Stimulated activated CD8-positive, alpha-beta memory T cell treated with anti-CD3 and anti-CD28 coated beads, Interleukin-15, amount 100 ng/mL, for 4 hours (primary cell): ENCODE results near the gene CRIP2.

Source experiments
- DNase-seq, 2 donors: peaks; one replicate each; pipeline ENCODE4 v3.0.0-alpha.2; 2020; ENCODE audit warnings: low read depth in 2 of 2

The CRIP2 gene

DNA sequence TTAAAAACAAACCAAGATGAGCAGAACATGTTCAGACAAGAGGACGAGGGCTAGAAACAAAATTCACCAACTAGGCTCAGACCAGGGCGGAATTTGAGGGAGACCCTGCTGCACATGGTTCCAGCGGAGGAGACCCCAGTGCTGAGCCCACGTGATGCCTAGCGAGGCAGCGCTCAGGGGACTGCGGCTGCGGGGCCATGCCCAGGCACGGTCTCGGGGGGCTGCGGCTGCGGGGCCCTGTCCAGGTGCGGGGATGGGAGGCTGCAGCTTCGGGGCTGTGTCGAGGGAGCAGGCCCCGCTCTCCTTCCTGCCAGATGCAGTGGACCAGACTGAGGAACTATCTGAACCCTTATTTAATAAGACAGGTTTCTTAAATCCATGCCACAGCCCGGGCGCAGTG lies 12.7 kb upstream of the CRIP2 start:
- DNase-seq, result no peak

DNA sequence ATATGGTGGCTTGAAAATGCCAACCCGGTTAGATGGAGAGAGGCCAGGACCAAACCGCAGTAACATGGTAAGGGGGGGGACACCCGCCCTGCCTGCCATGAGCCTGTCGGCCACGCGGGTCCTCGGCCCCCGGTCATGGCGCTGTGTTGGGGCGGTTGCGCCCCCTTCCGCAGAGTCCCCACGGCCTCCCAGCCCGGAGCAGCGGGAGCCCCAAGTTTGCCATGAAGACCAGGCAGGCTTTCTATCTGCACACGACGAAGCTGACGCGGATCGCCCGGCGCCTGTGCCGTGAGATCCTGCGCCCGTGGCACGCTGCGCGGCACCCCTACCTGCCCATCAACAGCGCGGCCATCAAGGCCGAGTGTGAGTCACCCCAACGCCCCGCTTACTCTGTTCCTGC lies 10.1 kb upstream of the CRIP2 start:
- DNase-seq, result no peak

DNA sequence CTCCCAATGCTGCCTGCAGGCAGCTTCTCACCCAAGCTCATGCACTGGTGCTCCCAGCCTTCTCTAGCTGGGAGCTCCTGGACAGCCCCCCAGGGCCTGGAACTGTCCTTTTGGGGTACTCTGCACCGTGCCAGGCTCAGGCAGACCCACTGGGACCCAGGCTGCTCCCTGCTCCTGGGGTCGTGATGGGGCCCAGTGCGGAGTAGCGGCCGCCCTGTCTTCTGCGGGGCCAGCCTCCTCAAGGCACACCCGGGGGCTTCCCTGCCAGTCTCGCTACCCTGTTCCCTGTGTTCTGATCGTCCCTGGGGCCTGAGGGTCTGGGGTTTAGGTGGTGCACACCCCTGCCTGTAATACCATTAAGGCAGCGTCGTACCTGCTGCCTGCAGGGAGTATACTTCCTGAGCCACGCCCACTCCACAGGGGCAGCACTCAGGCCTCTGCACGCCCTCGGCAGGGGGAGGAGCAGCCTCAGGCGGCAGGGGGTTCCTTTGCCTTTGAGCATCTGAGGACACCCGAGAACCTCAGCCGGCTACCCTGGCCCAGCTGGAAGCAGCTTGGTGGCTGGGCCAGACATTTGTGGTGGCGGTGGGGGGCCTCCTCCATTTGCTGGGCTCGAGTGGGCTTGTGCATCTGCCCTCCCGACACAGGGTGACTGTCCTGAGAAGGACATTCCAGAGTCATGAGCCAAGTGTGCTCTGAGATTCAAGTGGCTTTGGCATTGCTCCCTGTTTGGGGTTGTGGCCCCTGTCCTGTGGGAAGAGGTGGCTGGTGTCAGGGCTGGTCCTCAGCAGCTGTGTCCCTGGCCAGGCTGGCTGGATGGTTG lies 9.2 kb upstream of the CRIP2 start:
- DNase-seq, result no peak

DNA sequence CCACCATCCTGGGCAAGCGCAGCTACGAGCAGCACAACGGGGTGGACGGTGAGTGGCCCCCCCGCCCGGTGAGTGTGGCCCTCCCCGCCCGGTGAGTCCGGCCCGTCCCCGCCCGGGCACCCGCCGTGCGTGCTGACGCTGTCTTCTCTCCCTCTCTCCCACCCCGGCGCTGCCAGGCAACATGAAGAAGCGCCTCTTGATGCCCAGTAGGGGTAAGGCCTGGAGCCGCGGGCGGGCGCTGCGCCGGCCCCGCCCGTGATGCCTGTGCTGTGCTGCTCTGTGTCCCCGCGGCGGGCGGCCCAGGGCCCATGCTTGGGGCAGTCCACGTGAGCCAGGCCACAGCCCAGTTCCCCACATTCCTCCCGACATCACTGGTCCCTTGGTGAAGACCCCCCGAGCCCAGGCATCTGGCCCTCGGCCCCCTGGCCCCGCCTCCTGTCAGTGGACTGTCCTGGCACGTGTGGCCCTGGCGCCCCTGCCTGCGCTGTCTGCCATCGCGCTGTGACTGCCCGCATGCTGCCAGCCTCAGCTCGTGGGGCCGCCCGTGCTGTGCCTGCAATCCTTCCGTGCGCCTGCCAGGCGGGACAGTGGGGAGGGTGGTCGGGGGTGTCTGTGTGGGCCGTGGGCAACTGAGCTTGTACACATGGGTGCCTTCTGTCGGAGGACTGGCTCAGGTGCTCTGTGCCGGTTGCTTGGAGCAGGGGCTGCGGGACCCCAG lies 7.9 kb upstream of the CRIP2 start:
- no peak for DNase-seq

DNA sequence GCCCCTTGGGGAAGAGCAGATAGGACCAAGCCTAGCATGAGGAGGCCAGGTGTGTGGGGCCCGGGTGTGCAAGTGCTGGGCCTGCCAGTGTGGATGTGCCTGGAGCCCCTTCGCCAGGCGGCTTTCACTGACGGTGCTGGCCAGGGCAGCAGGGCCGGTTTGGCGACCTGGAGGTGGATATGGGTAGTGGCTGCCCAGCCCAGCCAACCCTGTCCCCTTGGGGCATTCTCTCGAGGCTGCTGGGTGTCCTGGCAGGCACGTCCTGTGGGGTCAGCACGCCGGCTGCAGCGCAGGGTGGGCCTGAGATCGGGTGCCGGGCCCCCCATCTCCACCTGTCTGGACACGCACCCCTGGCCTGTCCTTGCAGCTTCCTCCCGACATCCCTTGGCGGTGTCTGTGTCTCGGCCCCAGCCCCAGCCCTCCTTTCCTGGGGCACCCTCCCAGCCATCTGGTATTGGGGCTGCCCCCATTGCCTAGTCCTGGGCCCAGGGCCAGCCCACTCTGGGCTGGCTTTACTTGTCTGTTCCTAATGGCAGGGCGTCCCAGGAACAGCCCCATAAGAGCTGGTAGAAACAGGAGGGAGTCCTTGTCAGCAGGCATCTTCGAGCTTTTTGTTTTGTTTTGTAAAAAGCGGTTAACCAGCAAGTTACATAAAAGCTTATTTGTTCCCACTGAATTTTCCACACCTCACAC lies 7.2 kb upstream of the CRIP2 start:
- DNase-seq, result no peak

DNA sequence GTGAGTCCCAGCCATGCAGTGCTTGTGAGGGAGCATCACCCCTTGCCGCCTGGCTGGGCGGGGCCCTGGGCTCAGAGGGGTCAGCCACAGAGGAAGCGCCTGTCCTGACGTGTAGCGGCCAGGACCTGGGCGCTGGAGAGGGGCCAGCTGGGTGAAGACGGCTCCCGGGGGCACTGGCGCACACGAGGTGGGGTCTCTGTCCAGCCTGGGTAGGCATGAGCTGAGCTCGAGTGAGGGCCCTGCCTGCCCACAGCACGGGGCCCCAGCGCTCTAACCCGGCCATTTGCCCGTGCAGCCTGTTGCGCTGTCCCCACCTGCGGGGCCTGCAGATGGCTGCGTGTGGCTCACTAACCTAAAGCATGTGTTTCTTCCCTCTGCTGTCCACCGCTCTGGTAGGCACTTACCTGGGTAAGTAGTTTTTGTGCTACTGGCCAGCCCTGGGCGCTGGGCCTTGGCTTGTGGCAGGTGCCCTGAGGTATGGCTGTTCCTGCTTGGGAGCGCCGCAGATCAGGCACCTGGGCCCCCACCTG lies 6.6 kb upstream of the CRIP2 start:
- no peak for DNase-seq

DNA sequence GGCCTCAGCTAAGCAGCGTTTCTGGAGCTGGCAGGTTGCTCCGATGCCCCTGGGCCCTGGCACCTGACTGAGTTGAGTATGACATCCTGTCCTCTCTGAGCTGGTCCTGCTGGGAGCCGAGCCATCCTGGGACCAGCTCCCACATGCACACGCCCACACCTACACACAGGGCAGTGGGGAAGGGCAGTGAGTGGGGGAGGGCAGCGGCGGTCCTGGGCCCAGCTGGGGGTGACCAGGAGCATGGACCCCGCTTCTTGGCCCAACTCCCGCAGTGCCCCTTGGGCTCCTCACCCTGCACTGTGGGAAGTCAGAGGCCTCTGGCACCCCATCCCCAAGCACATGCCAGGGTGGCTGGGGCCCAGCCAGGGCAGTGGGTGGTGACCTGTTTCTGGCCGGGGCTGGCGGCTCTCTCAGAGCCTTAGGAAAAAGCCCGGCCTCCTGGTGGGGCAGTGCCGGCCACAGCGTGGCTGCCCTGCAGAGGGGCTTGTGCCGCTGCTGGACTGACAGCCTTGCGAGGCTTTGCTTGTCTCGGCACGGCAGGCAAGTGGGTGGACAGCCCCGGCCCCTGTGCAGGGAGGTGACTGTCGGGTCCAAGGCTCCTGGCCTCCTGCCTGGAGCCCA lies 5.9 kb upstream of the CRIP2 start:
- no peak for DNase-seq

DNA sequence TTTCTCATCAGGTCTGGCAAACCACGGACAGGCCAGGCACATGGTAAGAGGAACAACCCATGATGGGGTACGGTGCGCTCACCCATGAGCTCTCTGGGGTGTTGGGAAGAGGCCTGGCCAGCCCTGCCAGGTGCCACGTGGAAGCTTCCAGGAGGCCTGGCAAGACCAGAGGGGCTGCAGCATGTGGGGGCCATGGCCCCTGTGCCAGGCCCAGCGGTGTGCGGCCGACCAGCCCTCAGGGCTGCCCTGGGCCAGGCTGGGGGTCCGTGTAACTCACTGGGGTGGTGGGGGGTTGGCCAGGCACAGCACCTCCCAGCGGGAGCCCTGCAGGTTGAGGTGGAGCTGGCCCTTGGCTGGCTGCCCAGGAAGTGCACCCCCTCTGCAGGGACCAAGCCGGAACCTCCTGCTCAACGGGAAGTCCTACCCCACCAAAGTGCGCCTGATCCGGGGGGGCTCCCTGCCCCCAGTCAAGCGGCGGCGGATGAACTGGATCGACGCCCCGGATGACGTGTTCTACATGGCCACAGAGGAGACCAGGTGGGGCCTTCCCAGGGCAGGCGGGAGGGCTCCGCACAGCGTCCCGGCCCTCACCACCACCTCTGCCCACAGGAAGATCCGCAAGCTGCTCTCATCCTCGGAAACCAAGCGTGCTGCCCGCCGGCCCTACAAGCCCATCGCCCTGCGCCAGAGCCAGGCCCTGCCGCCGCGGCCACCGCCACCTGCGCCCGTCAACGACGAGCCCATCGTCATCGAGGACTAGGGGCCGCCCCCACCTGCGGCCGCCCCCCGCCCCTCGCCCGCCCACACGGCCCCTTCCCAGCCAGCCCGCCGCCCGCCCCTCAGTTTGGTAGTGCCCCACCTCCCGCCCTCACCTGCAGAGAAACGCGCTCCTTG lies 4.9 kb upstream of the CRIP2 start:
- no peak for DNase-seq

DNA sequence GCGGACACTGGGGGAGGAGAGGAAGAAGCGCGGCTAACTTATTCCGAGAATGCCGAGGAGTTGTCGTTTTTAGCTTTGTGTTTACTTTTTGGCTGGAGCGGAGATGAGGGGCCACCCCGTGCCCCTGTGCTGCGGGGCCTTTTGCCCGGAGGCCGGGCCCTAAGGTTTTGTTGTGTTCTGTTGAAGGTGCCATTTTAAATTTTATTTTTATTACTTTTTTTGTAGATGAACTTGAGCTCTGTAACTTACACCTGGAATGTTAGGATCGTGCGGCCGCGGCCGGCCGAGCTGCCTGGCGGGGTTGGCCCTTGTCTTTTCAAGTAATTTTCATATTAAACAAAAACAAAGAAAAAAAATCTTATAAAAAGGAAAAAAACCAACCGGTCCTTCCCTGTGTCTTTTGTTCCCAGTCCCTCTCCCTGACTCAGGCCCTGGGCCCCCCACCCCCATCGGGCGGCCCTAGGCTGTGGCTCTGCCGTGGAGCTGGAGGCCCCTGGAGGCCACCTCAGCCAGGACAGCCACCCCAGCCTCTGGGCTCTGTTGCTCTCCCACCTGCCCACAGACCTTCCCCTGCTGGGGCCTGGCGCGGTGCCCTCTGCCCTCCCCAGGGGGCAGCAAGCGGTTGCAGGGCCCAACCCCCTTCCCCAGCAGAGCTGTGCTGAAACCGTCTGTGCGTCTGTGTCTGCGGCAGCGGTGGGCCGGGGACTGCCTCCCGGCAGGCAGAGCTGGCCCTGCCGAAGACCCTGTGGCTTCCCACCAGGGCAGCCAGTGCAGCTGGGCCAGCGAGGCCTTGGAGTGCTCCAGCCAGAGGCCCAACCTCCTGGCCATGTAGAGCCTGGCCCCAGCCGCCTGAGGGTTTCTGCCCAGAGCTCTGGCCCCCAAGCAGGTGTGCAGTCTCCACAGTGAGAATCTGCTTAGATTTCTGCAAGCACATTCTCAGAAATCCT lies 4.0 kb upstream of the CRIP2 start:
- DNase-seq, result no peak

DNA sequence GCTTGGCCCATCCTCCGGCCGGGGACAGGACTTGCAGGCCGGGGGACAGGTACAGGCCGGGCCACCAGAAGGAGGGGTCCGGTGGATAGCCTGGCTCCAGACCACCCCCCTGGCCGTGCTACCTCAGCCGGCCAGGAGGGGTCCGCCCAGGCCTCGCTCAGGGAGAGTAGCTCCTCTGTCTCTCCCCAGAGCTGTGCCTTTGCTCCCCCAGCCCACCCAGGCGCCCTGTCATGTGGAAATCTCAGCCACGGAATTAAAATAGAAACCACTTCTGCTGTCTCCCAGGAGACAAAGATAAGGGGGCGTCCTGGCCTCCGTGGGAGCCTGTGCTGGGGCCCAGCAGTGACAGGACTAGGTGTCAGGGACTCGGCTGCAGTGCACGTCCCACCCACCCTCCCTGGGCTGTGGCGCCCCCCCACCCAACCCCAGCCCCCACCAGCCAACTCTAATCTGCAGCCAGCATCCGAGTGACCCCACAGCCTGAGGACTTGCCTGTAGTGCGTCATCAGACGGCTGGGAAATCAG lies 3.3 kb upstream of the CRIP2 start:
- DNase-seq, result no peak

DNA sequence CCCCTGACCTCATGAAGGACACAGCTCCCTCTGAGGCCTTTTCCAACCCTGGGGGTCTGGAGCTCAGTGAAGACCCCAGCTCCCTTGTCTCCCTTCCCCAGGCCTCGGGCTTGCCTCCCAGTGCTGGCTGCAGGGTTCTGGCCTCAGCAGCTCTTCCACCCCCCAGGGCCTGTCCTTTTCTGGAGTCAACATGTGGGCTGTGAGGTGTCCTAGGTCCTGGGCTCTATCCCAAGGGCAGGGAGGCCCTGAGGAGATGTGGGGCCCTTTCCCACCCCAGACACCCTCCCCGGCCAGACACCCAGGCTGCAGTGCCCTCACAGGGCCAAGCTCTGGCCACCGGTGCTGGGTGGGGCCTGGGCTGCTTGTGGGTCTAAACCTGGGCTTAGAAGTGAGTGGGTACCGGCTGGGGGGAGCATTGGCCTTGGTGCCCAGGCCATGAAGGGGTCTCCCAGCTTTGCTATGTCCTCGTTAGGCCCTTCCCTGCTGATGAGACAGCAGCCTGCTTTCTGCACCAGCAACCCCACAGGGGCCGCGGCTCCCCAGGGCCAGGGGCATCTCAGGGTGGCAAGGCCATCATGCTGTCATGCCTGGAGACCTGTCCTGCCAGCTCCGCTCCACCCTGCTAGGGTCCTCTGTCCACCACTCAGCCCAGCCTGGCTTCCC lies 2.7 kb upstream of the CRIP2 start:
- no peak for DNase-seq

DNA sequence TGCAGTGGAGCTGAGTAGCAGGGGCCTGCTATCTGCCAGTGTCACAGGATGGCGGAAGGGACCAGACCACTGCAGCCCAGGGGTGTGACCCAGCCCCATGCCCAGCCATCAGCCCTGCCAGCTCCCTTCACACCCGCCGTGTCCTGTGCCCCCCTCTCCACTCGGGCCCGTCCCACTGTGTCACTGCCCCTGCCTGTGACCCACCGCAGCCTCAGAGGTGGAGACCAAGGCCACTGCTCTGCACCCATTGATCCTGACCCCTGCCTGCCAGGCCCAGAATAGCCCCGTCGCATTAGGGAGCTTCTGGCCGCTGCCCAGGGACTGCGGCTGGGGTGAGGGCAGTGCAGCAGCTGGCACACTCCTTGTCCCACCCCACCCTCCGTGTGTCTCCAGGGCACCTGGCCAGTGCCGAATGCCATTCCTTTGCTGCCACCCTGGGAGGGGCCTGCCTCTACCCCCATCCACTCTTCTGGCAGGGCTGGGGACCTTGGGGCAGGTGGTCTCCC lies 2.1 kb upstream of the CRIP2 start:
- no peak for DNase-seq

DNA sequence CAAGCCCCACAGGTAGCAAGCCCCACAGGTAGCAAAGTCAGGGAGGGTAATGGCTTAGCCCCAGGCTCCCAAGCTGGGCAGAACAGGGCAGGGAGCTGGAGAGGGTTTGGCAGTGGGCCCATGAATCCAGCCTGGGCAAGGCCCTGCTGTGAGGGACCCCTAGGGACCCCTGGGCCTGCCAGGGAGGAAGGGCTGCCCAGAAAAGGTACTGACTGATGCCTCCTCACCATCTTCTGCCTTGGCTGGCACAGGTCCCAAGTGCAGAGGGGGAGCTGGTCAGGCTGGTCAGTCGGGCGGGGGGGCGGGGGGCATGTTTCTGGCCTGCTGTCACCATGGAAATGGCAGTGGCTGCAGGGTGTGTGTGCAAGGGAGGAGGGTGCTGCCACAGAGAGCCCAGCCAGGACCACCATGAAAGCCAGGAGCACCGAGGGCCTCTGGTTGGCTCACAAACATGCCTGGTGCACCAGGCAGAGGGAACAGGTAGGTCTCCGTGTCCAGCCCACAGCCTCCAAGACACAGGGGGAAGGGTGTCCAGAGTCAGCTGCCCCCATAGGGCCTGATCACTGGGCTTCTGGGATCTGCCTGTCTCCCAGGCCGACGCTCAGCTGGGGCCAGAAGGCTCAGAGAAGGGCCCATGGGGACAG lies 1.5 kb upstream of the CRIP2 start:
- DNase-seq, result no peak

DNA sequence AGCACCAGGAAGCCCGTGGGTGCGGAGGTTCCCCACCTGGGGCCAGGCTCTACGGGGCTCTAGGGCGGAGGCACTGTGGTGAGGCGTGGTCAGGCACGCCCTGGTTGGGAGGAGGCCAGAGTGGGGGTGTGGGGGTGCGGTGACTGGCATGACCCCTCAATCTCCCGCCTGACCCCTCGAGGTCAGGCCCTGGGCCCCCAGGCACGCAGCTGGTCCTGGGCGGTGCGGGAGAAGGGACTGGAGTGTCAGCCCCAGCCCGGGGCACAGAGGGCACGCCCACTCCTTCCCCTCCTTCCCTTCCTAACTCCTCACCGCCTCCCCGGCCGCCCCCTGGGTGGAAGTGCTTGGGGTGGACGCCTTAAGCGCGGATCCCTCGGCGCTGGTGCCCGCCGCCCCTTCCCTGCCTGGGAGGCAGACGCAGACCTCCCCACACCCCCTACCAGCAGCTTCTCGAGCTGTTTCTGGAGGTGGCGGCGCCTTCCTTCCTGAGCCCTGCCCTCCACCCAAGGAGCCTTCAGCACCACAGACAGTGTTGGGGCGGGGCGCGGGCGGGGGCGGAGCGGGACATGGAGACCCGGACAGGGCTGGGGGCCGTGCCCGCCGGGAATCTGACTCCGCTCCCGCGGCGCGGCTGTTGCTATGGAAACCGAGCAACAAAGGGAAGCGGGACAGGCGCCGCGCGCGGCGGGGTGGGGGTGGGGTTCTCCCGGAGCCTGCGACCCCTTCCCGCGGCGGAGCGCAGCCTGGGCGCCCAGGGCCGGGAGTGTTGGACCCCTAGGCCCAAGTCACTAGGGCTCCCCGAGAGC lies 741 bp upstream of the CRIP2 start:
- DNase-seq, result no peak

DNA sequence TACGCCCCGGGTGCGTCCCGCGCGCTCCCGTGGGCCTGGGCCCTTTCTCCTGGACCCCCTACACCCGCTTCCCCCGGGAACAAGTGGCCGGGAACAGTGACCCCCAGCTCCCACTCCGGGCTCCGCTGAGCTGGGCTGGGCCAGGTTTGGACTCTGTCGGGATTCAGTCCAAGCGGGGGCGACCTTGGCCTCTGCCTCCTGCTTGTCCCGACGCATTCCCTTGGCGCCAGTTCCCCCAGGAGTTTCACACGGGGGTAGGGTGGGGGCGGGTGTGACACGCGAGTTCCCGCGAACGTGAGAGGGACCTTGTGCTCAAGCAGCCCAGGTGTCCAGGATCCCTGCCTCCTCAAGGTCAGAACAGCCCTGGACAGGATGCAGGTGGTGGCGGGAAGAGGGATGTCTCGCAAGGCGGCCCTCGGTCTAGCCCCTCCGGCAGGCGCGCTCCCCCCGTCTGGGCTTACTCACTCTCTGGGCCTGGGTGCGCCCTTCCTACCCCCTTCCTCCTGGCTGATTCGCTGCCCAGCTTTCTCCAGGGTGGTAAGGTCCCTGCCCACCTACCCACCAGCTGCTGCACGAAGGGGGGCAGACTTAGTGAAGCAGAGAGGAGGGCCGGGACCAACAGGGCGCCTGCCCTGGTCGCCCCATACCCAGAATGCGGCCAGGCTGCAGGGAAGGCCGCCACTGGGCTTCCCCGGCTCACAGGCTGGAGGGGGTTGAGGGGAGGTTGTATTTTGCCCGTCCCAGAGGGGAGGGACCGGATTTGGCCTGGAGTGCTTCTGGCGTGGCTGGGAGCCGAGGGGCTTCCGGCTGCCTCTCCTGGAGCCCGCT lies 862 bp downstream of the CRIP2 start:
- DNase-seq, result no peak

DNA sequence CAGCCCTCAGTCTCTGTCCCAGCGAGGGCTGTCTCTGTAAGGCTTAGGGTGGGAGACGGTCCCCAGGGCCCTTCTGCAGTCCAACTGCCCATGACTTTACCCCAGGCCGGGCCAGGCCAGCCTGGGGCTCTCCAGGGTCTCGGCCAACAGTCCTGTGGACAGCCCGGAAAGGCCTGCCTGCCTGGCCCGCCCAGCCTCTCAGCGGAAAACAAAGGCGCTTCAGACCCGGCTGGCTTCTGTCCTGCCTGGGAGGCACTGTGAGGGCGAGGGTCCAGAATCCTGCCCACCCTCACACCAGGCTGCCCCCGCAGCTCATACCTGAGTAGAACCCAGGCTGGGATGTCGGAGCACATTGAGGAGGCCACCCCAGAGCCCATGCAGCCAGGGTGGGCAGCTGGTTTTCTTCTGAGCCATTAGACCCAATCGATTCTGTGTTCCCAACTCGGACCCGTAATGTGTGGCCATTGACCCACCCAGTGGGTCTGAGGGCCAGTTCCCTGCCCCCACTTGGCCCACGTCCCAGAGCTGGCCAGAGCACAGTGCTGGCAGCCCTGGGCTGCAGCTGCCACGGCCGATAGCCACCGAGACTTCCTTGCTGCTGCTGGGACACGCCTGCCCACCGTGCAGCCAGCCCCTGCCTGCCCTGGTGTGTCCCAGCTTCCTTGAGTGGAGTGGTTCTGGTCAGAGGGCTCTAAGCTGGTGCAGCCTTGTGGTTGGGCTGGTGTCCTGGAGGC lies 1.6 kb downstream of the CRIP2 start:
- no peak for DNase-seq
